Naive thymus-derived CD4-positive, alpha-beta T cell (primary cell): Measurements from ENCODE around the gene ANGPTL2. TPM values are rescaled to one million over a fixed set of nuclear protein-coding genes. Genes with fewer than 3 reads are reported as not detected.

ENCODE experiments used
- ATAC-seq: fragments of 150-1000 bp; cut with Tn5 transposase; 2 replicates; pipeline ENCODE4 v1.10.0; 2021; ENCODE audit warnings: mild to moderate bottlenecking, moderate library complexity
- CTCF ChIA-PET: fragments of 350-600 bp; sonication (Branson Sonifier 250); formaldehyde crosslinking; loops from one replicate; lab custom pipeline; 2021; ENCODE audit warnings: antibody characterized with exemption; lab: Charles Lee
- POLR2A ChIA-PET: fragments of 350-600 bp; sonication (Branson Sonifier 250); formaldehyde crosslinking; loops from one replicate; lab custom pipeline; 2021; ENCODE audit warnings: antibody characterized with exemption, inconsistent platforms; lab: Charles Lee
- DNase-seq, 9 donors: peaks; one replicate each; pipeline versions ENCODE4 v3.0.0 to v3.0.0-alpha.2; 2020 to 2022; ENCODE audit warnings: mixed read lengths in 1 of 9
- H3K27ac ChIP-seq: one replicate; pipeline ENCODE4 v1.7.0; 2013; ENCODE audit warnings: mild to moderate bottlenecking, low read depth, low read length, moderate library complexity
- H3K27me3 ChIP-seq, 2 donors: one replicate each; pipeline ENCODE4 v1.7.0; 2013; ENCODE audit warnings: low read length in 2 of 2, mild to moderate bottlenecking in 2 of 2, moderate library complexity in 2 of 2; ENCODE audit not compliant: control insufficient read depth in 2 of 2, insufficient read depth in 2 of 2
- H3K36me3 ChIP-seq, 3 experiments: 1 replicate in 2 of 3; 2 replicates in 1 of 3; pipeline ENCODE4 v1.7.0; 2013; ENCODE audit warnings: low read length in 3 of 3, mild to moderate bottlenecking in 3 of 3, moderate library complexity in 1 of 3; ENCODE audit not compliant: insufficient read depth in 3 of 3, control insufficient read depth in 2 of 3
- H3K4me1 ChIP-seq, 2 donors: one replicate each; pipeline ENCODE4 v1.7.0; 2013; ENCODE audit warnings: low read length in 2 of 2, mild to moderate bottlenecking in 2 of 2, moderate library complexity in 1 of 2; ENCODE audit not compliant: control insufficient read depth in 2 of 2, insufficient read depth in 2 of 2
- H3K4me3 ChIP-seq: 2 replicates; pipeline ENCODE4 v1.7.0; 2013; ENCODE audit warnings: mild to moderate bottlenecking, low read length
- H3K9me3 ChIP-seq, 3 experiments: 1 replicate in 2 of 3; 2 replicates in 1 of 3; pipeline ENCODE4 v1.7.0; 2013; ENCODE audit warnings: low read length in 3 of 3; ENCODE audit not compliant: control insufficient read depth in 2 of 3
- H3K27ac Mint-ChIP-seq, 9 donors: one replicate each; pipeline ENCODE4 v1.8.0; 2020 to 2022; ENCODE audit warnings: mixed read lengths in 9 of 9, mild to moderate bottlenecking in 8 of 9, moderate library complexity in 5 of 9, inconsistent platforms in 2 of 9
- H3K27me3 Mint-ChIP-seq, 5 donors: one replicate each; pipeline ENCODE4 v1.8.0; 2021 to 2022; ENCODE audit warnings: mixed read lengths in 5 of 5, mild to moderate bottlenecking in 1 of 5
- H3K36me3 Mint-ChIP-seq, 5 donors: one replicate each; pipeline ENCODE4 v1.8.0; 2020 to 2022; ENCODE audit warnings: mixed read lengths in 5 of 5, mild to moderate bottlenecking in 3 of 5, inconsistent platforms in 1 of 5
- H3K4me1 Mint-ChIP-seq, 7 donors: one replicate each; pipeline ENCODE4 v1.8.0; 2020 to 2022; ENCODE audit warnings: mixed read lengths in 7 of 7, mild to moderate bottlenecking in 3 of 7, inconsistent platforms in 1 of 7
- H3K4me3 Mint-ChIP-seq, 10 donors: one replicate each; pipeline ENCODE4 v1.8.0; 2020 to 2022; ENCODE audit warnings: mild to moderate bottlenecking in 10 of 10, mixed read lengths in 10 of 10, moderate library complexity in 6 of 10, inconsistent platforms in 2 of 10
- H3K9me3 Mint-ChIP-seq, 11 donors: one replicate each; pipeline ENCODE4 v1.8.0; 2020 to 2022; ENCODE audit warnings: mixed read lengths in 11 of 11, mild to moderate bottlenecking in 4 of 11, inconsistent platforms in 1 of 11, moderate library complexity in 1 of 11
- intact Hi-C, 2 donors: fragments of 100-400 bp; cut with micrococcal nuclease; formaldehyde crosslinking; loops; one replicate each; pipeline ENCODE4 v1.15.1; 2023
- polyA plus RNA-seq, 2 donors: library from polyadenylated mRNA; unstranded; fragments of 300-500 nt; fragmentation: Illumina TruSeq; gene quantifications; one replicate each; pipeline ENCODE4 v1.2.3, GENCODE V29; 2021
- total RNA-seq, 6 experiments: library from RNA in 5 of 6; stranded (reverse) in 5 of 6; gene quantifications; 1 replicate in 5 of 6; 2 replicates in 1 of 6; pipeline ENCODE4 v1.2.3 and lab custom pipeline; 2021 to 2026

ANGPTL2 gene
- total and polyA plus RNA-seq, 7 experiments from 2014 or later: not detected

DNA sequence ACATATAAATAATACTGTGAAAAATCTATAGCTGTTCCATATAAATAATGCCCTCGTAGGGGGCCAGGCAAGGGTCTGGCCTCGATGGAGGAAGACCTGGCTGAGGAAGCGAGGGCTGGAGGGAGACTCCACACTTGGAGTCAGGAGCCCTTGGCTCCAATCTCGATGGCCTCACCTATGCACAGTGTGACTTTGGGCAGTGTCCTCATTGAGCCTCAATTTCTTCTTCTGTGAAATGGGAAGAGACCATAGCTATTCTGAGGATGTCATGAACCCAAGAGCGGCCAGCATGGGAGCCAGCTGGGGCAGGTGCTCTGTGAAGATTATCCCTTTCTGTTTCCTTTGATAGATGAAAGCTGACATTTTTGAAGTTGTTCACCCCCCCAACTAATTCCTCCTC, 24.8 kb downstream of the ANGPTL2 start:
- Histone ChIP-seq H3K4me3 (no peak overlapping the region), H3K9me3 (no peaks in the 10 kb centered on the region), H3K27ac (no peak overlapping the region), H3K27me3 (no peaks in the 10 kb centered on the region), H3K36me3 (no peaks in the 10 kb centered on the region), H3K4me1 (no peaks in the 10 kb centered on the region)
- intact Hi-C loops: no loop called here
- Mint-ChIP-seq H3K27ac (peak overlapping the region in 1 of 9 donors; percentile 7), H3K4me1 (peaks cover 0 to 2% (median 0%) of the 10 kb centered on the region in 7 donors), H3K27me3 (peaks cover 0 to 4% (median 0%) of the 10 kb centered on the region in 5 donors), H3K36me3 (no peaks in the 10 kb centered on the region), H3K4me3 (no peak overlapping the region), H3K9me3 (no peaks in the 10 kb centered on the region)
- DNase-seq: no peak
- no peak for ATAC-seq
- CTCF ChIA-PET: no interaction called here
- POLR2A ChIA-PET: no interaction called here

DNA sequence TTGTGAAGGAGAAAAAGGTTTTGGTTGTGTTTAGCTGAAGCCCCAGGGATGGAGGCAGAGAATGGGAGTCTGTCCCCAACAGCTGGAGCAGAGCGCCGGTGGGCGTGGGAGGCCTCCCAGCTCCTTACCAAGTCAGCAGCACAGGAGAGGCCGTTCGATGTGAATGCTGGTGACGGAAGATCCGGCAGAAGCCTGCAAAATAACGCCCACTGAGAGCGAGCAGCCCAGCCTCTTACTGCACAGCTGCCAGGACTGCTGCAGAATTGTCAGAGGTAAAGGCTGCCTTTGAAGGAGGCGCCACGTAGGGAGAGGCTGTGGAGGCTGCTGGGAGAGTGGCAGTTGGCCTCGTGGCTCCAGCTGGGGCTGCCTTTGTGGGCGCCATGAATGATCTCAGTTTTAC, 26.2 kb downstream of the ANGPTL2 start:
- no peak for DNase-seq
- ChIA-PET POLR2A (no interaction called here), CTCF (no interaction called here)
- peaks cover 0 to 6% (median 0%) of the 10 kb centered on the region in 5 donors for H3K27me3 Mint-ChIP-seq
- no peaks in the 10 kb centered on the region for H3K4me1 Mint-ChIP-seq
- Histone ChIP-seq H3K4me1 (no peaks in the 10 kb centered on the region), H3K9me3 (no peaks in the 10 kb centered on the region), H3K4me3 (no peak overlapping the region), H3K27ac (no peak overlapping the region), H3K36me3 (no peaks in the 10 kb centered on the region), H3K27me3 (no peaks in the 10 kb centered on the region)
- H3K27ac Mint-ChIP-seq: no peak overlapping the region
- no peak overlapping the region for H3K4me3 Mint-ChIP-seq
- H3K36me3 Mint-ChIP-seq: no peaks in the 10 kb centered on the region
- H3K9me3 Mint-ChIP-seq: no peaks in the 10 kb centered on the region
- intact Hi-C loops: no loop called here
- ATAC-seq: no peak

DNA sequence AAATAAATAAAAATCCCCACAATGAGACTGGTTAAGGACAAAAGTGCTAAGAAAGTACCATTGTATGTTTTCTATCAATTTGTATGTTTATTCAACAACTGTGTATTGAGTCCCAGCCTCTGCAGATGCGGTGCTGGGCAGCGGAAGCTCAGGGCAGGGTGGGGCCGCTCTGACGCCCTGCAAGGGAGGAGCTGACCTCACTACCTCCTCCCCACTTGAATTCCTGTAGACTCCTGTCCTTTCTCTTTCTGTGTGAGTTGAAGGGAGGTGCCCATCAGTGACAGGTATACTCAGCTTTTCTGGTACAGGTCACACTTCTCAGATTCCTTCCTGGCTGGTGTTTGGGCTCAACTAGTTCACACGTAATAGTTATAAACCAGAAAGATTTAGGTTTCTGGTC, 27.0 kb downstream of the ANGPTL2 start:
- no peaks in the 10 kb centered on the region for H3K36me3 Mint-ChIP-seq
- Histone ChIP-seq H3K27ac (no peak overlapping the region), H3K27me3 (no peaks in the 10 kb centered on the region), H3K36me3 (no peaks in the 10 kb centered on the region), H3K4me1 (no peaks in the 10 kb centered on the region), H3K9me3 (no peaks in the 10 kb centered on the region), H3K4me3 (no peak overlapping the region)
- intact Hi-C loops: no loop called here
- CTCF ChIA-PET: no interaction called here
- POLR2A ChIA-PET: no interaction called here
- H3K27ac Mint-ChIP-seq: no peak overlapping the region
- peaks cover 0 to 6% (median 0%) of the 10 kb centered on the region in 5 donors for H3K27me3 Mint-ChIP-seq
- no peak for ATAC-seq
- no peaks in the 10 kb centered on the region for H3K9me3 Mint-ChIP-seq
- H3K4me3 Mint-ChIP-seq: no peak overlapping the region
- no peak for DNase-seq
- H3K4me1 Mint-ChIP-seq: no peaks in the 10 kb centered on the region

DNA sequence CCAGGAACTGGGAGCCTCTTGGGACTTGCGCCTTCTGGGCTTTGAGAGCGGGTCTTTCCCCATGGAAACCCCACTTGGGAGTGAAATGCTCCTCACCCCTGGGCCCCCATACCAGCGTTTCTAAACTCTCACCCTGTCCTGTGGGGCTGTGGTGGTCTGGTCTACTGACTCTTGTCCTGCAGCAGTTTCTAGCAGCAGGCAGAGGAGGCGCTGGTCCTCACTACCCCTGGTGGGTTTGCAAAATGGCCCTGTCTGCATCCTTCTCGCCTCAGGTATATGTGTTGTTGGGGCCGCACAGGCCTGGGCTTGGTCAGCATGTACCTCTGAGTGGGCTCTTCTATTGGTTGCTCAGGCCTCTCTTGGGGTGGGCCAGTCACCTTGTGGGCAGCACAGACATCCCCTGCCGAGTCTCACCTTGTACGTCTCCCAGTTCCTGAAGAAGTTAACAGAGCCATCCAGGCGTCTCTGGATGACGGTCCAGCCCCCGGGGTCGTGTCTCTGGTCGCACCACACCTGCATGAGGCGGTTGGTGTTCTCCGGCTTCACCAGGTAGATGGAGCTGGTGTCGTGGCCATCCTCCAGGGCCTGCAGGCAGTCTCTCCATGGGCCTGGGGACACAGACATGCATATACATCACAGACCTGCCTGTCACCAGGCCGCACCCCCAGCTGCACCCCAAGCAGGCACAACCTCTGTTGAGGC, 29.0 kb downstream of the ANGPTL2 start:
- H3K4me1 Mint-ChIP-seq: no peaks in the 10 kb centered on the region
- no peaks in the 10 kb centered on the region for H3K36me3 ChIP-seq
- intact Hi-C loops: loop anchor here in 1 of 2 donors (5.0 kb wide), 1 partner anchor 501 kb away; no protein-coding TSS in a partner anchor
- no peak overlapping the region for H3K27ac Mint-ChIP-seq
- H3K27me3 ChIP-seq: no peaks in the 10 kb centered on the region
- no peak overlapping the region for H3K4me3 Mint-ChIP-seq
- ATAC-seq (no peak), DNase-seq (no peak)
- no peaks in the 10 kb centered on the region for H3K9me3 Mint-ChIP-seq
- H3K9me3 ChIP-seq: no peaks in the 10 kb centered on the region
- peaks cover 0 to 8% (median 4%) of the 10 kb centered on the region in 5 donors for H3K27me3 Mint-ChIP-seq
- ChIA-PET CTCF (no interaction called here), POLR2A (no interaction called here)
- H3K36me3 Mint-ChIP-seq: peaks cover 0 to 2% (median 0%) of the 10 kb centered on the region in 5 donors
- H3K4me1 ChIP-seq: no peaks in the 10 kb centered on the region
- no peak overlapping the region for H3K27ac ChIP-seq
- no peak overlapping the region for H3K4me3 ChIP-seq

DNA sequence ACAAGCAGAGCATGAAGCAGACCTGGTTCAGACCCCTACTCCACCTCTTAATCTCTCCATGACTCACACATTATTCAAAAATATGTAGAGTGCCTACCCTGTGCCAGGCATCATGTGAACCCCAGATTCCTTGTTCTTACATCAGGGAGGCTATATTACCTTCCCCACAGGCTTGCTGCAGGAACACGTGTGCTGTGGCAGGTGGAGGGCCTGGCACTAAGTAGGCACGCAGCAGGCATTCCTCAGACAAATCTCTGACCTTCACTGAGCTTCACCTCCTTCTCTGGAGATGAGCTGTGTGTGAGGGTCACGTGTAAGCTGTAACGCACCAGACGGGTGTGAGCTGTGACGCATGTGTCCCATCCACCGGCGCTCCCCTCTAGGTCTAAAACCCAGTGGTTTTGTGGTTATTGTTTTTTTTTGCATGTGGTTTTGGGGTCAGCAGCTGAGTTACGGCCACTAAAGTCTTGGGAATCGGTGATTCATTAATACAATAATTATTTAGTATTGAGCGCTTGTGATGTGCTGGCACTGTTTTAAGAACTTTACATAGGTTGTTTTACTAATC, 30.3 kb downstream of the ANGPTL2 start:
- H3K27ac Mint-ChIP-seq: no peak overlapping the region
- Histone ChIP-seq H3K9me3 (no peaks in the 10 kb centered on the region), H3K4me3 (no peak overlapping the region), H3K27me3 (no peaks in the 10 kb centered on the region), H3K27ac (no peak overlapping the region), H3K36me3 (no peaks in the 10 kb centered on the region), H3K4me1 (no peaks in the 10 kb centered on the region)
- no peak overlapping the region for H3K4me3 Mint-ChIP-seq
- H3K36me3 Mint-ChIP-seq: peaks cover 0 to 10% (median 0%) of the 10 kb centered on the region in 5 donors
- CTCF ChIA-PET: no interaction called here
- no peaks in the 10 kb centered on the region for H3K4me1 Mint-ChIP-seq
- no peaks in the 10 kb centered on the region for H3K9me3 Mint-ChIP-seq
- no peak for DNase-seq
- POLR2A ChIA-PET: no interaction called here
- ATAC-seq: no peak
- intact Hi-C loops: loop anchor here in 1 of 2 donors (5.0 kb wide), 1 partner anchor 500 kb away; no protein-coding TSS in a partner anchor
- peaks cover 0 to 9% (median 4%) of the 10 kb centered on the region in 5 donors for H3K27me3 Mint-ChIP-seq

DNA sequence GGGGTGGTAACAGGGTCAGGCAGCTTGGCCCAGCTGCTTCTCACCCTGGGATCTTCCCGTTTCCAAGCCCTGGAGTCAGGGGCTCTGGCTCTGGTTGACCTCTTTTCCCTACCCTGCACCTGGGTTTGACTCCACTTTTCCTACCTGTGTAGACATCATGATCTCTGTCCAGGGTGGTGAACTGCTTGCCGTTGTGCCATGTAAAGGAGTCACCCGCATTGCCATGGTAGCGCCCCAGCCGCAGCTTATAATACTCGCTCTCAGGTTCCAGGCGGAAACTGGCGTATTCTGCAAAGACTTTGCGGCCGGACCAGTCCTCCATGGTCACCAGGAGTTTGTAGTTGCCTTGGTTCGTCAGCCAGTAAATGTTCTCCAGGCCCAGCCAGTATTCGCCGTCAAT, 30.9 kb downstream of the ANGPTL2 start:
- CTCF ChIA-PET: no interaction called here
- intact Hi-C loops: loop anchor here in 1 of 2 donors (5.0 kb wide), 1 partner anchor 499 kb away; no protein-coding TSS in a partner anchor
- H3K4me1 Mint-ChIP-seq: no peaks in the 10 kb centered on the region

More for the DNA sequence above, 30.9 kb downstream of the ANGPTL2 start:
- no peaks in the 10 kb centered on the region for H3K36me3 ChIP-seq
- no peak overlapping the region for H3K4me3 ChIP-seq
- no peaks in the 10 kb centered on the region for H3K27me3 ChIP-seq
- ATAC-seq: no peak
- no peak overlapping the region for H3K27ac ChIP-seq
- H3K4me3 Mint-ChIP-seq: no peak overlapping the region
- POLR2A ChIA-PET: no interaction called here
- peaks cover 0 to 10% (median 3%) of the 10 kb centered on the region in 5 donors for H3K36me3 Mint-ChIP-seq
- H3K27me3 Mint-ChIP-seq: peaks cover 0 to 13% (median 4%) of the 10 kb centered on the region in 5 donors
- no peaks in the 10 kb centered on the region for H3K9me3 Mint-ChIP-seq
- H3K27ac Mint-ChIP-seq: no peak overlapping the region
- no peaks in the 10 kb centered on the region for H3K4me1 ChIP-seq
- H3K9me3 ChIP-seq: no peaks in the 10 kb centered on the region
- no peak for DNase-seq
